BLaER1 (cell line): Measurements from ENCODE around the gene NAALADL2.

Experiments used
- H3K27ac ChIP-seq: shearing (Covaris generic); formaldehyde crosslinking; 2 replicates; pipeline ENCODE4 v1.8.1; 2022
- H3K27me3 ChIP-seq: shearing (Covaris generic); formaldehyde crosslinking; 2 replicates; pipeline ENCODE4 v1.8.1; 2022
- H3K36me3 ChIP-seq: shearing (Covaris generic); formaldehyde crosslinking; 2 replicates; pipeline ENCODE4 v1.8.1; 2022
- H3K4me1 ChIP-seq: shearing (Covaris generic); formaldehyde crosslinking; 2 replicates; pipeline ENCODE4 v1.8.1; 2022
- H3K4me2 ChIP-seq: shearing (Covaris generic); formaldehyde crosslinking; 2 replicates; pipeline ENCODE4 v1.8.1; 2022
- H3K4me3 ChIP-seq: shearing (Covaris generic); formaldehyde crosslinking; 2 replicates; pipeline ENCODE4 v1.8.1; 2022
- H3K9ac ChIP-seq: shearing (Covaris generic); formaldehyde crosslinking; 2 replicates; pipeline ENCODE4 v1.8.1; 2022
- H3K9me3 ChIP-seq: shearing (Covaris generic); formaldehyde crosslinking; 2 replicates; pipeline ENCODE4 v1.8.1; 2022
- H4K20me1 ChIP-seq: shearing (Covaris generic); formaldehyde crosslinking; 2 replicates; pipeline ENCODE4 v1.8.1; 2022
- Cebpa-rat ChIP-seq: shearing (Covaris generic); IDR thresholded peaks from 2 replicates; pipeline ENCODE4 v1.8.1; 2022

NAALADL2 gene

DNA sequence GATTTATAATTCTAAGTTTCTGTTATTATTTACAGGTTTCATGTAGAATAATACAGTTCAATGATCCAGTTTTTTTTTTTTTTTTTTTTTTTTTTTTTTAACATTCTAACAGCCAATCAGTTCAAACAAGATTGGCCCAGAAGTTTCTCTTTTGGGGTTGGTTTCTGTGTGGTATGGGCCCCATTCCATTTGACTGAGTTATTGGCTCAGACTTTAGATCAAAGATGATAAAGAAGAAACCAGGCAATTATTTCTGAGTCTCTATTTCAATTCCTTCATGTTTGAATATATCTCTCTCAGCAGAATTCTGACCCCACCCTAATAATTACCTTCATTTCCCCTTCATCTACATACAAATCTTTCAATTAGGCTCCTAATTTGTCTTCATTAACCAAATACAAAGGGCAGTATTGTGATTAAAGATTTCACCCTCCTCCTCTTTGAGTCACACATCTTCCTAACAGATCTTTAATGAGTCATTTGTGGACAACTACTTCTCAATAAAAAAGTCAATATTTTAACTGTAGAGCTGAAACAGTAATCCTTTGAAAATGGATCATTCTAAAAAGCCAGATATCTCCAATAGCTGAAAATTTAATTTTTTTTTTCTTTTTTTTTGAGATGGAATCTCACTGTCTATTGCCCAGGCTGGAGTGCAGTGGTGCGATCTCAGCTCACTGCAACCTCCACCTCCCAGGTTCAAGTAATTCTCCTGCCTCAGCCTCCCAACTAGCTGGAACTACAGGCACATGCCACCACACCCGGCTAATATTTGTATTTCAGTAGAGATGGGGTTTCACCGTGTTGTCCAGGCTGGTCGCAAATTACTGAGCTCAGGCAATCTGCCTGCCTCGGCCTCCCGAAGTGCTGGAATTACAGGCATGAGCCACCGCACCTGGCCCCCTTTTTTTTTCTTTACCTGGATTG lies 878.8 kb downstream of the NAALADL2 start:
- H3K9me3 ChIP-seq = peaks cover 27% of the 10 kb centered on the region
- H4K20me1 ChIP-seq = no peaks in the 10 kb centered on the region
- no peaks in the 10 kb centered on the region for H3K27me3 ChIP-seq
- H3K9ac ChIP-seq = no peak overlapping the region
- no peak overlapping the region for H3K4me3 ChIP-seq
- H3K36me3 ChIP-seq = no peaks in the 10 kb centered on the region
- H3K4me2 ChIP-seq = no peak overlapping the region
- TF ChIP-seq Cebpa-rat = no peak
- H3K27ac ChIP-seq = no peak overlapping the region
- H3K4me1 ChIP-seq = no peaks in the 10 kb centered on the region

DNA sequence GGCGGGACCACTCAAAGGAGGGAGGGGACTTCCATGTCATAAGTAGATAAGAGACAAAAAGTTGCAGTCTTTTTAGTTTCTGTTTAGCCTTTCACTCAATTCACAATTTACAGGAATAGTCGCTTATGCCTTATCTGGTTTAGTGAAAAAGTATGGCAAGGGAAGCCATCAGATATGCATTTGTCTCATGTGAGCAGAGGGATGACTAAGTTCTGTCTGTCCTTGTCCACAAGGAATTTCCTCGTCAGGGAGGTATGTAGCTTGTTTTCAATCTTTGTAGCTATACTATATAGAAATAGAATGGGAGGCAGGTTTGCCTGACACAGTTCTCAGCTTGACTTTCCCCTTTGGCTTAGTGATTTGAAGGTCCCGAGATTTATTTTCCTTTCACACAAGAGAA lies 882.8 kb downstream of the NAALADL2 start:
- Histone ChIP-seq H3K9me3 (no peaks in the 10 kb centered on the region), H3K9ac (no peak overlapping the region), H3K27ac (no peak overlapping the region), H4K20me1 (no peaks in the 10 kb centered on the region), H3K27me3 (no peaks in the 10 kb centered on the region), H3K36me3 (no peaks in the 10 kb centered on the region), H3K4me3 (no peak overlapping the region), H3K4me2 (no peak overlapping the region), H3K4me1 (no peaks in the 10 kb centered on the region)
- no peak for TF ChIP-seq Cebpa-rat

- Histone ChIP-seq H3K4me1 (no peaks in the 10 kb centered on the region), H3K9me3 (no peaks in the 10 kb centered on the region), H3K27me3 (no peaks in the 10 kb centered on the region), H3K4me3 (no peak overlapping the region), H3K36me3 (no peaks in the 10 kb centered on the region), H3K9ac (no peak overlapping the region), H3K4me2 (no peak overlapping the region), H3K27ac (no peak overlapping the region), H4K20me1 (no peaks in the 10 kb centered on the region)
- no peak for TF ChIP-seq Cebpa-rat
Observed at GRCh38 chr3:175743733-175744400, 884.7 kb downstream of the NAALADL2 start.

GRCh38 chr3:175746308-175746707 lies 887.2 kb downstream of the NAALADL2 start:
- H3K9me3 ChIP-seq = no peaks in the 10 kb centered on the region

GRCh38 chr3:175748087-175748730 lies 889.1 kb downstream of the NAALADL2 start:
- H3K4me1 ChIP-seq = no peaks in the 10 kb centered on the region
- no peak overlapping the region for H3K4me3 ChIP-seq
- no peak overlapping the region for H3K27ac ChIP-seq
- H3K9me3 ChIP-seq = no peaks in the 10 kb centered on the region
- H3K9ac ChIP-seq = no peak overlapping the region
- no peaks in the 10 kb centered on the region for H4K20me1 ChIP-seq
- no peaks in the 10 kb centered on the region for H3K36me3 ChIP-seq
- TF ChIP-seq Cebpa-rat = no peak
- no peaks in the 10 kb centered on the region for H3K27me3 ChIP-seq
- H3K4me2 ChIP-seq = no peak overlapping the region

More at GRCh38 chr3:175746308-175746707, 887.2 kb downstream of the NAALADL2 start:
- no peak for TF ChIP-seq Cebpa-rat
- Histone ChIP-seq H4K20me1 (no peaks in the 10 kb centered on the region), H3K9ac (no peak overlapping the region), H3K27ac (no peak overlapping the region), H3K36me3 (no peaks in the 10 kb centered on the region), H3K27me3 (no peaks in the 10 kb centered on the region), H3K4me1 (no peaks in the 10 kb centered on the region), H3K4me3 (no peak overlapping the region), H3K4me2 (no peak overlapping the region)

DNA sequence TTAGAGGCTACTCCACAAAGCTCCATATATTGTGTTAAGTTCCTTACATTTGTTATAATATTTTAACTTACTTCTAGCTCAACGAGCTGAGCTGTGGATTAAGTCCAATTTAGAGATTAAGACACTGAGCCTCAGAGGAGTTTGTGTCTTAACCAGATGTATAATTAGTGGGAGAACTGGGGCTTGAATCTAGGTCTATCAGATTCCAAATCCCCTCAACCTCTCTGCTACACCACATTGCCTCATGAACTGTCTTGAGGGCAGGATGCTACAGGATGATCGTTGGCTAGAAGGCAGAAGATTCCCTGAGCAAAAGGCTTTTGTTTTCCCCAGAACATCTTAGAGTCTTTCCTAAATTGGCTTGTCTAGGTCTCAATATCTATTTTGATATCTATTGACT lies 890.8 kb downstream of the NAALADL2 start:
- Histone ChIP-seq H3K27ac (no peak overlapping the region), H3K9me3 (no peaks in the 10 kb centered on the region), H3K36me3 (no peaks in the 10 kb centered on the region), H3K4me3 (no peak overlapping the region), H3K4me1 (no peaks in the 10 kb centered on the region), H4K20me1 (no peaks in the 10 kb centered on the region), H3K27me3 (no peaks in the 10 kb centered on the region), H3K4me2 (no peak overlapping the region), H3K9ac (no peak overlapping the region)
- TF ChIP-seq Cebpa-rat = no peak

- Histone ChIP-seq H3K4me3 (no peak overlapping the region), H3K9ac (no peak overlapping the region), H3K4me2 (no peak overlapping the region), H3K4me1 (no peaks in the 10 kb centered on the region), H4K20me1 (no peaks in the 10 kb centered on the region), H3K36me3 (no peaks in the 10 kb centered on the region), H3K9me3 (no peaks in the 10 kb centered on the region), H3K27ac (no peak overlapping the region), H3K27me3 (no peaks in the 10 kb centered on the region)
- no peak for TF ChIP-seq Cebpa-rat
Observed at GRCh38 chr3:175751089-175751488, 892.0 kb downstream of the NAALADL2 start.

GRCh38 chr3:175763948-175764347 lies 904.8 kb downstream of the NAALADL2 start:
- no peaks in the 10 kb centered on the region for H3K36me3 ChIP-seq
- H3K9ac ChIP-seq = no peak overlapping the region
- TF ChIP-seq Cebpa-rat = no peak
- H4K20me1 ChIP-seq = no peaks in the 10 kb centered on the region
- no peak overlapping the region for H3K27ac ChIP-seq
- H3K4me2 ChIP-seq = no peak overlapping the region
- H3K9me3 ChIP-seq = 0 out of 2 replicates have a peak, but pooled peaks cover 4% of the 10 kb centered on the region
- H3K27me3 ChIP-seq = no peaks in the 10 kb centered on the region
- H3K4me3 ChIP-seq = no peak overlapping the region
- no peaks in the 10 kb centered on the region for H3K4me1 ChIP-seq

- Histone ChIP-seq H3K27me3 (no peaks in the 10 kb centered on the region), H3K4me1 (no peaks in the 10 kb centered on the region), H3K4me2 (no peak overlapping the region), H3K9me3 (0 out of 2 replicates have a peak, but pooled peaks cover 4% of the 10 kb centered on the region), H3K36me3 (no peaks in the 10 kb centered on the region), H4K20me1 (no peaks in the 10 kb centered on the region), H3K9ac (no peak overlapping the region), H3K4me3 (no peak overlapping the region), H3K27ac (no peak overlapping the region)
- TF ChIP-seq Cebpa-rat = no peak
Observed at GRCh38 chr3:175764722-175765121, 905.6 kb downstream of the NAALADL2 start.

- H3K4me3 ChIP-seq = no peak overlapping the region
- no peak overlapping the region for H3K4me2 ChIP-seq
- peaks cover 3% of the 10 kb centered on the region for H3K4me1 ChIP-seq
- no peaks in the 10 kb centered on the region for H3K27me3 ChIP-seq
- H3K27ac ChIP-seq = no peak overlapping the region
- no peak overlapping the region for H3K9ac ChIP-seq
- no peaks in the 10 kb centered on the region for H4K20me1 ChIP-seq
- TF ChIP-seq Cebpa-rat = no peak
- peaks cover 11% of the 10 kb centered on the region for H3K9me3 ChIP-seq
- no peaks in the 10 kb centered on the region for H3K36me3 ChIP-seq
Observed at GRCh38 chr3:175770426-175770825, 911.3 kb downstream of the NAALADL2 start.
